HepG2 (cell line): ENCODE results near the gene APC2. TPM values are rescaled to one million over a fixed set of nuclear protein-coding genes. Genes with fewer than 3 reads are reported as not detected.

ENCODE experiments used
- CBFB ChIP-seq: sonication (generic); formaldehyde crosslinking; IDR thresholded peaks from 2 replicates; pipeline ENCODE4 v1.4.0; 2020; ENCODE audit warnings: missing genetic modification reagents
- CHD4 ChIP-seq: fragments of 200-600 bp; sonication (generic); IDR thresholded peaks from 2 replicates; pipeline ENCODE4 v1.7.0; 2017; ENCODE audit warnings: mild to moderate bottlenecking, low read length, borderline replicate concordance
- GFI1 ChIP-seq: sonication (generic); formaldehyde crosslinking; IDR thresholded peaks from 2 replicates; pipeline ENCODE4 v1.5.0; 2020; ENCODE audit warnings: missing genetic modification reagents, mild to moderate bottlenecking, borderline replicate concordance
- HNRNPLL ChIP-seq: fragments of 200-400 bp; formaldehyde crosslinking; IDR thresholded peaks from 2 replicates; pipeline ENCODE4 v1.6.1; 2017; ENCODE audit warnings: mild to moderate bottlenecking, low read depth, low read length; ENCODE audit not compliant: poor library complexity, severe bottlenecking
- MEIS2 ChIP-seq: sonication (generic); formaldehyde crosslinking; IDR thresholded peaks from 2 replicates; pipeline ENCODE4 v1.9.0; 2021; ENCODE audit warnings: mild to moderate bottlenecking, missing genetic modification reagents
- MXD1 ChIP-seq: sonication (generic); formaldehyde crosslinking; IDR thresholded peaks from 2 replicates; pipeline ENCODE4 v1.4.0; 2020; ENCODE audit warnings: mild to moderate bottlenecking, missing genetic modification reagents
- MYNN ChIP-seq: sonication (generic); formaldehyde crosslinking; IDR thresholded peaks from 2 replicates; pipeline ENCODE4 v1.4.0; 2020; ENCODE audit warnings: mild to moderate bottlenecking, low read depth, missing genetic modification reagents
- NR2C2 ChIP-seq: sonication (generic); formaldehyde crosslinking; IDR thresholded peaks from 2 replicates; pipeline ENCODE4 v1.4.0; 2020; ENCODE audit warnings: missing genetic modification reagents, mild to moderate bottlenecking, moderate library complexity, borderline replicate concordance
- RBFOX2 ChIP-seq: fragments of 200-400 bp; formaldehyde crosslinking; IDR thresholded peaks from 2 replicates; pipeline ENCODE4 v1.6.1; 2017; ENCODE audit warnings: low read depth, mild to moderate bottlenecking, low read length
- SNAPC2 ChIP-seq: sonication (generic); formaldehyde crosslinking; IDR thresholded peaks from 2 replicates; pipeline ENCODE4 v1.8.1; 2022; ENCODE audit warnings: mild to moderate bottlenecking, missing genetic modification reagents
- YEATS4 ChIP-seq: sonication (generic); formaldehyde crosslinking; IDR thresholded peaks from 2 replicates; pipeline ENCODE4 v1.4.0; 2020; ENCODE audit warnings: missing genetic modification reagents, borderline replicate concordance
- ZBTB43 ChIP-seq: sonication (generic); formaldehyde crosslinking; conservative IDR thresholded peaks from 2 replicates; pipeline ENCODE4 v1.4.0; 2020; ENCODE audit warnings: missing genetic modification reagents
- ZC3H13 ChIP-seq: sonication (generic); formaldehyde crosslinking; IDR thresholded peaks from 2 replicates; pipeline ENCODE4 v1.8.1; 2023; ENCODE audit warnings: mild to moderate bottlenecking, missing genetic modification reagents, moderate library complexity
- ZNF142 ChIP-seq: sonication (generic); formaldehyde crosslinking; IDR thresholded peaks from 2 replicates; pipeline ENCODE4 v1.4.0; 2020; ENCODE audit warnings: missing genetic modification reagents
- ZNF160 ChIP-seq: sonication (generic); formaldehyde crosslinking; IDR thresholded peaks from 2 replicates; pipeline ENCODE4 v1.8.0; 2022; ENCODE audit warnings: mild to moderate bottlenecking, inconsistent platforms, missing genetic modification reagents
- ZNF503 ChIP-seq: sonication (generic); formaldehyde crosslinking; IDR thresholded peaks from 2 replicates; pipeline ENCODE4 v1.4.0; 2020; ENCODE audit warnings: missing genetic modification reagents
- ZNF629 ChIP-seq: sonication (generic); formaldehyde crosslinking; conservative IDR thresholded peaks from 2 replicates; pipeline ENCODE4 v1.5.0; 2020; ENCODE audit warnings: missing genetic modification reagents
- ZNF724P ChIP-seq: sonication (generic); formaldehyde crosslinking; IDR thresholded peaks from 2 replicates; pipeline ENCODE4 v1.8.0; 2022; ENCODE audit warnings: missing genetic modification reagents, borderline replicate concordance
- ZNF776 ChIP-seq: sonication (generic); formaldehyde crosslinking; IDR thresholded peaks from 2 replicates; pipeline ENCODE4 v1.4.0; 2020; ENCODE audit warnings: mild to moderate bottlenecking, missing genetic modification reagents
- ZNF891 ChIP-seq: sonication (generic); formaldehyde crosslinking; IDR thresholded peaks from 2 replicates; pipeline ENCODE4 v1.5.0; 2020; ENCODE audit warnings: mild to moderate bottlenecking, missing genetic modification reagents
- polyA plus RNA-seq, 8 experiments: library from polyadenylated mRNA; depleted of rRNA in 3 of 8; stranded (reverse) in 7 of 8; unstranded in 1 of 8; fragments of >200 nt; fragmentation: Illumina TruSeq in 4 of 8; extraction: Trizol in 4 of 8; gene quantifications; 2 replicates each; pipeline versions ENCODE4 v1.2.1 to v1.2.3, GENCODE V29; 2011 to 2016; ENCODE audit warnings: low read depth in 4 of 8, missing spikeins in 1 of 8, mixed read lengths in 1 of 8; ENCODE audit not compliant: insufficient read depth in 1 of 8
- total RNA-seq, 5 experiments: library from RNA; depleted of rRNA; stranded (reverse); fragments of >200 nt; fragmentation: Illumina TruSeq; extraction: Trizol; gene quantifications; 2 replicates each; pipeline ENCODE4 v1.2.3, GENCODE V29; 2016; ENCODE audit warnings: low read depth in 1 of 5

The APC2 gene
- total and polyA plus RNA-seq, 2 of the 13 experiments (the other 11 are each of a cell fraction or from before 2014, with no cell fraction given), result 0.08 to 0.22 TPM

- TF ChIP-seq MXD1 (CRISPR knock-in tag) (peak; percentile 66), MEIS2 (CRISPR knock-in tag) (peak; percentile 79; the same call in 1 of the 2 replicates), RBFOX2 (peak; percentile 91), CBFB (CRISPR knock-in tag) (0 out of 2 replicates have a peak, but pooled peaks have one; percentile 18), ZC3H13 (peak; percentile 75), ZNF503 (peak; percentile 77), GFI1 (CRISPR knock-in tag) (peak; percentile 56; the same call in 1 of the 2 replicates), ZNF142 (CRISPR knock-in tag) (peak; percentile 73; the same call in 1 of the 2 replicates), ZNF629 (peak; percentile 99), CHD4 (no peak), ZNF776 (CRISPR knock-in tag) (peak; percentile 60; the same call in 1 of the 2 replicates), YEATS4 (CRISPR knock-in tag) (peak; percentile 79), HNRNPLL (peak; percentile 5), ZBTB43 (CRISPR knock-in tag) (0 out of 2 replicates have a peak, but pooled peaks have one; percentile 46), SNAPC2 (0 out of 2 replicates have a peak, but pooled peaks have one; percentile 65), ZNF160 (CRISPR knock-in tag) (no peak), NR2C2 (CRISPR knock-in tag) (no peak; the same call in 1 of the 2 replicates), ZNF891 (CRISPR knock-in tag) (peak; percentile 79; the same call in 1 of the 2 replicates), ZNF724P (CRISPR knock-in tag) (peak; percentile 79; the same call in 1 of the 2 replicates), MYNN (CRISPR knock-in tag) (peak; percentile 43; the same call in 1 of the 2 replicates)
Measured at GRCh38 chr19:1491114-1491848, 41.4 kb downstream of the APC2 start, which contains the start of gene REEP6 (continued).
